Measurements from ENCODE around the gene CALCOCO2.

The CALCOCO2 gene

DNA sequence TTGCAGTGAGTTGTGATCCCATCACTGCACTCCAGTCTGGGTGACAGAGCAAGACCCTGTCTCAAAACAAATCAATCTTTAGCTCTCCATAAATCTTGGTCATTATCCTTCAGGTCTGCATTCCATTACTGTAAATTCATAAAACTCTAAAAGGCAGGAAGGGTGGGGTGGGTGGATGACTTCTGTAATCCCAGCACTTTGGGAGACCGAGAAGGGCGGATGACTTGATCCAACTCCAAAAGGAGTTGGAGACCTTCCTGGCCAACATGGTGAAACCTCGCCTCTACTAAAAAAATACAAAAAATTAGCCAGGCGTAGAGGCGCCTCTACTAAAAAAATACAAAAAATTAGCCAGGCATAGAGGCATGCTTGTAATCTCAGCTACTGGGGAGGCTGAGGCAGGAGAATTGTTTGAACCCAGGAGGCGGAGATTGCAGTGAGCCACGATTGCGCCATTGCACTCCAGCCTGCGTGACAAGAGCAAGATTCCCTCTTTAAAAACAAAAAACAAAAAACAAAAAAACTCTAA is 75.2 kb downstream of the CALCOCO2 start:
- no peak for DNase-seq (ENCODE audit: low spot score)

DNA sequence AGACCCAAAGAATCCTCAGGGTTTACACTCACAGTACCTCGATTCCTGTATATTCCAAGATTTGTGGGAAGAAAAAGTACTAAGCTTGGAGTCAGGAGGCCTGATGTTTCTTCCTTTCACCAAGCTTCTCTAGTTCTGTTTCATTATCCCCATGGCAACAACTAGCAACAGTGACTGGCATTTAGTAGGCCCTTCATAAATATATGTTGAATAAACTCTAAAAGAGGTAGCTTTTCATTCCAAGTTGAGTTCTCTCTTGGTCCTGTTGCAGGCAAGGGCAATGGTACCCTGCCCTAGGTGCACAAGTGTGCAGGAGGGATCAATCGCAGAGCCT is 76.8 kb downstream of the CALCOCO2 start:
- TF ChIP-seq, protein P1, sequence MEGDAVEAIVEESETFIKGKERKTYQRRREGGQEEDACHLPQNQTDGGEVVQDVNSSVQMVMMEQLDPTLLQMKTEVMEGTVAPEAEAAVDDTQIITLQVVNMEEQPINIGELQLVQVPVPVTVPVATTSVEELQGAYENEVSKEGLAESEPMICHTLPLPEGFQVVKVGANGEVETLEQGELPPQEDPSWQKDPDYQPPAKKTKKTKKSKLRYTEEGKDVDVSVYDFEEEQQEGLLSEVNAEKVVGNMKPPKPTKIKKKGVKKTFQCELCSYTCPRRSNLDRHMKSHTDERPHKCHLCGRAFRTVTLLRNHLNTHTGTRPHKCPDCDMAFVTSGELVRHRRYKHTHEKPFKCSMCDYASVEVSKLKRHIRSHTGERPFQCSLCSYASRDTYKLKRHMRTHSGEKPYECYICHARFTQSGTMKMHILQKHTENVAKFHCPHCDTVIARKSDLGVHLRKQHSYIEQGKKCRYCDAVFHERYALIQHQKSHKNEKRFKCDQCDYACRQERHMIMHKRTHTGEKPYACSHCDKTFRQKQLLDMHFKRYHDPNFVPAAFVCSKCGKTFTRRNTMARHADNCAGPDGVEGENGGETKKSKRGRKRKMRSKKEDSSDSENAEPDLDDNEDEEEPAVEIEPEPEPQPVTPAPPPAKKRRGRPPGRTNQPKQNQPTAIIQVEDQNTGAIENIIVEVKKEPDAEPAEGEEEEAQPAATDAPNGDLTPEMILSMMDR (IDR thresholded peaks at IDR 0.05; ENCODE audit: extremely low read depth, missing control alignments), result no peak
- no peak for DNase-seq (ENCODE audit: low spot score)

More for the DNA sequence above, 75.2 kb downstream of the CALCOCO2 start:
- TF ChIP-seq, protein P1 (IDR thresholded peaks at IDR 0.05; ENCODE audit: extremely low read depth, missing control alignments), result no peak

DNA sequence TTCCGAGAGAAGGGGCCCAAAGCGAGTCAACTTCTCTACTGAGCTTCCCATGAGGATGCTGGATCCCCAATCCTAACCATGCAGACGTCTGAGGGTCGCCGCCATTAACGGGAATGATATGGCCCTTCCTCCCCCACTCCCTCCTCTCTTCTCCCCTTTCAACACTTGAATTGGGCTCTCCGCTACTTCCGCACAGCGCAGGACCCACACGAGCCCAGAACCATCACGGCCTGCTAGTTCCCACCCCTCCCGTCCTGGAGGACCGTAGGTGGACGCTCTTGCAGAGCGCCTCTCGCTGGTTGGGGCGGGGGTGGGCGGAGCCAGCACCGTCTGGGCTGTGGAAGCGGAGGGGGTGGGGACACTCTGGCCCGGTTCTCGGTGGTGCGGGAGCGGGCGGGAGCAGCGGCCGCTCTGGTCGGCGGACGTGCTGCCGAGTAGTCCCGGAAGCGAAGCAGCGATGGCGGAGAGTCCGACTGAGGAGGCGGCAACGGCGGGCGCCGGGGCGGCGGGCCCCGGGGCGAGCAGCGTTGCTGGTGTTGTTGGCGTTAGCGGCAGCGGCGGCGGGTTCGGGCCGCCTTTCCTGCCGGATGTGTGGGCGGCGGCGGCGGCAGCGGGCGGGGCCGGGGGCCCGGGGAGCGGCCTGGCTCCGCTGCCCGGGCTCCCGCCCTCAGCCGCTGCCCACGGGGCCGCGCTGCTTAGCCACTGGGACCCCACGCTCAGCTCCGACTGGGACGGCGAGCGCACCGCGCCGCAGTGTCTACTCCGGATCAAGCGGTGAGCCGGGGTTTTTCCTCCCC is 77.4 kb downstream of the CALCOCO2 start, which contains the start of gene UBE2Z:
UBE2Z (plus strand) TSS at position 361 of the 797 bp plus-strand sequence; CDS start at position 458, 97 bp downstream.
- peak; percentile 97 for DNase-seq (ENCODE audit: low spot score)
- TF ChIP-seq, protein P1 (IDR thresholded peaks at IDR 0.05; ENCODE audit: extremely low read depth, missing control alignments), result peak; percentile 15

DNA sequence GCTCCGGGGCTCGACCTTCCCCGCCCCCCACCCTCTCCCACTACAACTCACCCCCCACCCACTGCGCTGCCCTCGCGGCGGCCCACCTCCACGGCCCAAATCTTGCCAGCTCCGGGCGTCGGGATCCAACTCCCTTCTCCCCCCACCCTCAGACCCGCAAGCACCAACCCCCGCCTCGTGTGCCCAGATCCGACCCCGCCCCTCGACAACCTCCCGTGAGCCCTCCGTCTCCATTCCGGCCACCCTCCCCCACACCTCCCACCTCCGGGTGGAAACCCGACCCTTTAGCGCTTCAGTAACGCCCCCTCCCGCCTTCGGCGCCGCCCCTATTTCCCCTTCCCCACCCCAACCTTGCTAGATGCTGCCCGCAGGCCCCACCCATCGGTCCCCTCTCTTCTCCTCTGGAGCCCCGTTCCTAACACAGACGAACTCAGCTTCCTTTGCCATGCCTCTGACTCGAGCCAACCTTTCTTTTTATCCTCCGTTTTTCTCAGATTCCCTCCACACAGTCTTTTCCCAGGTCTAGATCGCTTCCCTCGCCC is 78.1 kb downstream of the CALCOCO2 start:
- peak; percentile 90 for DNase-seq (ENCODE audit: low spot score)

DNA sequence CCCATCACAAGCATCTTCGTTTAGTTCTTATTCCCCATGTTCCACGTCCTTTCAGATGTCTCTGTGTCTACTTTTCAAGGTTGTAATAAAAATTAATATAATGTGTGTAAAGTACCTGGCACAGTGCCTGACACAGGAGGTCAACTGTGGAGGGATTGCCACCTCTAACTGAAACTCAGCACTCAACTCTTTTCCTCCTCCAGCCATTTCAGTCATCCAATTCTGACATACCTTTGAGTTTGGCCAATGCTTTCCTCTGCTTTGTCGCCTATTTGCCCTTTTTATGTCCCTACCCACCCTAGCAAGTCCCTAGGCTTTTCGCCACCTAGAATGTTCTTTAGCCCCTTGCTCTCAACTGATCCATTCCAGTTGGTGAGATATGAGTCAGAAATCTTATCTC is 78.9 kb downstream of the CALCOCO2 start:
- TF ChIP-seq, protein P1 (IDR thresholded peaks at IDR 0.05; ENCODE audit: extremely low read depth, missing control alignments), result no peak
- no peak for DNase-seq (ENCODE audit: low spot score)

More for the DNA sequence above, 78.1 kb downstream of the CALCOCO2 start:
- TF ChIP-seq, protein P1 (IDR thresholded peaks at IDR 0.05; ENCODE audit: extremely low read depth, missing control alignments), result no peak

DNA sequence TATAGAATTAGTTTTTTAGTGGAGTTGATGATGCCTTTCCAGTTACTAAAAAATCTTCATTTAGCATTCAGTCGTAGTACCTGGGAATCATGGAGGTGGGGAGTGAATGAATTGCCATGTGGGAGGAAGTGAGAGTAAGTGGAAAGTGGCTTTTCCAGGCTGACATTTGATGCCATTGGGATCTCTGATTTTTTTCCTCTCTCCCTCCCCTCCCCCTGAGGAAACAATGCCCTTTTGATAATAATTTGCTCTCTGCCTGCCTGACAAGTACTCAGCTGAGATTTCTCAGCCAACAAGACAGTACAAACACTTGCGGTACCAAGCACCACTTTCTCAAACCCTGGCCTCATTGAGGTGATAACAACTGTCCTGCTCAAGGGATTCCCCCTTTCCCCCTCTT is 79.5 kb downstream of the CALCOCO2 start:
- TF ChIP-seq, protein P1 (IDR thresholded peaks at IDR 0.05; ENCODE audit: extremely low read depth, missing control alignments), result no peak
- no peak for DNase-seq (ENCODE audit: low spot score)

DNA sequence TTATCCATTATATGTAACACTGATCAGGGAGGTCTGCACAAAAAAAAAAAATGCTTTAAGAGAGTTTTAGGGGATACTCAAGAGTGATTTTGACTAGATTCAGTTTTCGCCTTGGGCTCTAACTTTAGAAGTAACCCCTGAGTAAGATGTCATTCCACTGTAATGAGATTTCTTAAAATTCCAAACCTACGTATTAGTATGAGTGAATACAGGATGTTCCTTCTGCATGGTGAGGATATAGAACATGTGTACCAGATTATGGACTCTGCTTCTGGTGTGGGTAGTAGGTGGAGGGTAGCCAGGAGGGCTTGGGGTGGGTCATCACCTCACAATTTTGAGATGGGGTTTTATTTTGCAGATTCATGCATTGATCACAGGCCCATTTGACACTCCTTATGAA is 81.6 kb downstream of the CALCOCO2 start:
- TF ChIP-seq, protein P1 (IDR thresholded peaks at IDR 0.05; ENCODE audit: extremely low read depth, missing control alignments), result no peak
- no peak for DNase-seq (ENCODE audit: low spot score)
